CD4-positive, alpha-beta T cell treated with Interleukin-15 for 4 hours (primary cell): ENCODE data around the gene YY2.
"Not testable (repeated sequence)": the region's sequence is repeated elsewhere in the genome, so short reads cannot be mapped to it uniquely, and the experiment has no call there.

Experiments
- DNase-seq: peaks from one replicate; pipeline ENCODE4 v3.0.0-alpha.2; 2020; ENCODE audit warnings: low spot score

Gene YY2

GRCh38 chrX:21855937-21856415 is at the start of gene YY2:
YY2 (plus strand) TSS chrX:21855987; CDS start chrX:21856485, 498 bp downstream.
- no peak for DNase-seq

- no peak for DNase-seq
These were observed 49.1 kb upstream of the YY2 start for GRCh38 chrX:21806691-21807090.

- DNase-seq: no peak
These were observed 44.0 kb upstream of the YY2 start for GRCh38 chrX:21811832-21812231.

GRCh38 chrX:21812628-21813027 is 43.2 kb upstream of the YY2 start:
- no peak for DNase-seq

GRCh38 chrX:21813612-21814368 is 42.0 kb upstream of the YY2 start:
- DNase-seq: no peak

GRCh38 chrX:21816136-21816535 is 39.7 kb upstream of the YY2 start:
- no peak for DNase-seq

GRCh38 chrX:21820170-21820569 is 35.6 kb upstream of the YY2 start:
- DNase-seq: not testable (repeated sequence)

GRCh38 chrX:21821875-21822274 is 33.9 kb upstream of the YY2 start:
- DNase-seq: no peak

GRCh38 chrX:21831496-21831895 is 24.3 kb upstream of the YY2 start:
- DNase-seq: no peak

- DNase-seq: no peak
These were observed 18.7 kb upstream of the YY2 start for GRCh38 chrX:21837056-21837455.

- DNase-seq: peak; percentile 0
These were observed 16.9 kb upstream of the YY2 start for GRCh38 chrX:21838937-21839333.

- peak; percentile 82 for DNase-seq
These were observed 16.2 kb upstream of the YY2 start, which contains the start of gene MBTPS2 for GRCh38 chrX:21839334-21840192. MBTPS2 (plus strand) TSS chrX:21839617; CDS start chrX:21839735, 118 bp downstream.

GRCh38 chrX:21840193-21840545 is 15.6 kb upstream of the YY2 start:
- no peak for DNase-seq

GRCh38 chrX:21843179-21843578 is 12.6 kb upstream of the YY2 start:
- no peak for DNase-seq

- DNase-seq: no peak
These were observed 10.7 kb upstream of the YY2 start for GRCh38 chrX:21845096-21845495.

- no peak for DNase-seq
These were observed 8.4 kb upstream of the YY2 start for GRCh38 chrX:21847342-21847741.

- no peak for DNase-seq
These were observed 2.2 kb upstream of the YY2 start for GRCh38 chrX:21853578-21853977.

GRCh38 chrX:21856504-21856903 is 717 bp downstream of the YY2 start:
- no peak for DNase-seq

GRCh38 chrX:21863241-21863640 is 7.5 kb downstream of the YY2 start:
- no peak for DNase-seq

GRCh38 chrX:21865436-21865835 is 9.6 kb downstream of the YY2 start:
- DNase-seq: no peak

- no peak for DNase-seq
These were observed 14.7 kb downstream of the YY2 start for GRCh38 chrX:21870494-21870893.

GRCh38 chrX:21873063-21873775 is 17.4 kb downstream of the YY2 start:
- DNase-seq: no peak
